ENCODE measurements around the gene ADGRB2.
A peak's percentile ranks its signal among the peaks of the same experiment; 100 is the strongest.

ADGRB2 gene

GRCh38 chr1:31772669-31773248 lies 8.6 kb upstream of the ADGRB2 start:
- POLR2A ChIA-PET, result interaction anchor here (0.7 kb wide), 1 partner anchor 12 kb away, joined by 3 read pairs; no protein-coding TSS in a partner anchor
- H3K4me1 ChIP-seq (ENCODE audit: control extremely low read depth in 1 of 4, control insufficient read depth in 4 of 4, insufficient read depth in 4 of 4, low read length in 3 of 4), result peaks cover 1 to 24% (median 18%) of the 10 kb centered on the region in 4 experiments
- WGBS (ENCODE audit: insufficient coverage), result 10% methylated on average over 36 of the region's 49 CpGs
- peak overlapping the region in 6 of 7 experiments; percentile 27 to 72 (median 62) for H3K4me3 ChIP-seq (ENCODE audit: control insufficient read depth in 1 of 7, extremely low read depth in 1 of 7, insufficient read depth in 4 of 7, low read depth in 2 of 7, low read length in 6 of 7)
- H3K27me3 ChIP-seq (replicated peaks in 2 of 5; ENCODE audit: control insufficient read depth in 4 of 5, insufficient read depth in 5 of 5, low read length in 4 of 5), result peaks cover 0 to 52% (median 46%) of the 10 kb centered on the region in 5 experiments
- CTCF ChIA-PET, result no interaction called here
- H3K36me3 ChIP-seq (ENCODE audit: control insufficient read depth in 4 of 4, insufficient read depth in 4 of 4, low read length in 3 of 4), result no peaks in the 10 kb centered on the region
- no peak overlapping the region for H3K27ac ChIP-seq (ENCODE audit: insufficient read depth in 1 of 2, low read depth in 1 of 2, low read length in 2 of 2, poor library complexity in 1 of 2, severe bottlenecking in 2 of 2)
- no peaks in the 10 kb centered on the region for H3K9me3 ChIP-seq (ENCODE audit: control extremely low read depth in 1 of 5, control insufficient read depth in 4 of 5, insufficient read depth in 2 of 5, low read depth in 1 of 5, low read length in 4 of 5)
- no peak for DNase-seq

- CTCF ChIA-PET, result no interaction called here
These were observed 7.9 kb upstream of the ADGRB2 start for GRCh38 chr1:31771891-31772668.

GRCh38 chr1:31769720-31770390 lies 5.7 kb upstream of the ADGRB2 start:
- no peak for DNase-seq
- no peak overlapping the region for H3K27ac ChIP-seq (ENCODE audit: insufficient read depth in 1 of 2, low read depth in 1 of 2, low read length in 2 of 2, poor library complexity in 1 of 2, severe bottlenecking in 2 of 2)
- ChIA-PET POLR2A (no interaction called here), CTCF (interaction anchor here (1.4 to 3.4 kb wide), 2 partner anchors 10 to 20 kb away, joined by 5 to 19 read pairs; no protein-coding TSS in a partner anchor)
- H3K9me3 ChIP-seq (ENCODE audit: control extremely low read depth in 1 of 5, control insufficient read depth in 4 of 5, insufficient read depth in 2 of 5, low read depth in 1 of 5, low read length in 4 of 5), result no peaks in the 10 kb centered on the region
- H3K4me3 ChIP-seq (ENCODE audit: control insufficient read depth in 1 of 7, extremely low read depth in 1 of 7, insufficient read depth in 4 of 7, low read depth in 2 of 7, low read length in 6 of 7), result no peak overlapping the region
- H3K27me3 ChIP-seq (replicated peaks in 2 of 5; ENCODE audit: control insufficient read depth in 4 of 5, insufficient read depth in 5 of 5, low read length in 4 of 5), result peaks cover 0 to 49% (median 41%) of the 10 kb centered on the region in 5 experiments
- H3K36me3 ChIP-seq (ENCODE audit: control insufficient read depth in 4 of 4, insufficient read depth in 4 of 4, low read length in 3 of 4), result no peaks in the 10 kb centered on the region
- WGBS (ENCODE audit: insufficient coverage), result 88% methylated on average over 11 of the region's 12 CpGs
- H3K4me1 ChIP-seq (ENCODE audit: control extremely low read depth in 1 of 4, control insufficient read depth in 4 of 4, insufficient read depth in 4 of 4, low read length in 3 of 4), result peaks cover 1 to 28% (median 19%) of the 10 kb centered on the region in 4 experiments

More at GRCh38 chr1:31771891-31772668, 7.9 kb upstream of the ADGRB2 start:
- Histone ChIP-seq H3K27me3 (replicated peaks in 2 of 5; ENCODE audit: control insufficient read depth in 4 of 5, insufficient read depth in 5 of 5, low read length in 4 of 5) (peaks cover 0 to 52% (median 45%) of the 10 kb centered on the region in 5 experiments), H3K36me3 (ENCODE audit: control insufficient read depth in 4 of 4, insufficient read depth in 4 of 4, low read length in 3 of 4) (no peaks in the 10 kb centered on the region), H3K4me1 (ENCODE audit: control extremely low read depth in 1 of 4, control insufficient read depth in 4 of 4, insufficient read depth in 4 of 4, low read length in 3 of 4) (peaks cover 1 to 24% (median 18%) of the 10 kb centered on the region in 4 experiments), H3K4me3 (ENCODE audit: control insufficient read depth in 1 of 7, extremely low read depth in 1 of 7, insufficient read depth in 4 of 7, low read depth in 2 of 7, low read length in 6 of 7) (peak overlapping the region in 6 of 7 experiments; percentile 27 to 72 (median 62)), H3K9me3 (ENCODE audit: control extremely low read depth in 1 of 5, control insufficient read depth in 4 of 5, insufficient read depth in 2 of 5, low read depth in 1 of 5, low read length in 4 of 5) (no peaks in the 10 kb centered on the region), H3K27ac (ENCODE audit: insufficient read depth in 1 of 2, low read depth in 1 of 2, low read length in 2 of 2, poor library complexity in 1 of 2, severe bottlenecking in 2 of 2) (no peak overlapping the region)
- DNase-seq, result peak in 2 of 3 donors; percentile 48 to 67
- WGBS (ENCODE audit: insufficient coverage), result 2% methylated on average over 63 of the region's 68 CpGs
- POLR2A ChIA-PET, result interaction anchor here (0.7 kb wide), 1 partner anchor 12 kb away, joined by 3 read pairs; no protein-coding TSS in a partner anchor

GRCh38 chr1:31768939-31769704 lies 5.0 kb upstream of the ADGRB2 start:
- Histone ChIP-seq H3K9me3 (ENCODE audit: control extremely low read depth in 1 of 5, control insufficient read depth in 4 of 5, insufficient read depth in 2 of 5, low read depth in 1 of 5, low read length in 4 of 5) (no peaks in the 10 kb centered on the region), H3K4me1 (ENCODE audit: control extremely low read depth in 1 of 4, control insufficient read depth in 4 of 4, insufficient read depth in 4 of 4, low read length in 3 of 4) (peaks cover 1 to 33% (median 24%) of the 10 kb centered on the region in 4 experiments), H3K27ac (ENCODE audit: insufficient read depth in 1 of 2, low read depth in 1 of 2, low read length in 2 of 2, poor library complexity in 1 of 2, severe bottlenecking in 2 of 2) (no peak overlapping the region), H3K36me3 (ENCODE audit: control insufficient read depth in 4 of 4, insufficient read depth in 4 of 4, low read length in 3 of 4) (no peaks in the 10 kb centered on the region), H3K27me3 (replicated peaks in 2 of 5; ENCODE audit: control insufficient read depth in 4 of 5, insufficient read depth in 5 of 5, low read length in 4 of 5) (peaks cover 0 to 47% (median 39%) of the 10 kb centered on the region in 5 experiments), H3K4me3 (ENCODE audit: control insufficient read depth in 1 of 7, extremely low read depth in 1 of 7, insufficient read depth in 4 of 7, low read depth in 2 of 7, low read length in 6 of 7) (no peak overlapping the region)
- WGBS (ENCODE audit: insufficient coverage), result 56% methylated on average over 3 of the region's 5 CpGs
- ChIA-PET CTCF (interaction anchor here (1.4 to 3.4 kb wide), 2 partner anchors 9 to 21 kb away, joined by 5 to 19 read pairs; no protein-coding TSS in a partner anchor), POLR2A (no interaction called here)
- peak in 2 of 3 donors; percentile 44 to 56 for DNase-seq

- WGBS (ENCODE audit: insufficient coverage), result 88% methylated on average over 2 of the region's 2 CpGs
- POLR2A ChIA-PET, result no interaction called here
These were observed 4.3 kb upstream of the ADGRB2 start for GRCh38 chr1:31768407-31768907.

GRCh38 chr1:31767225-31767624 lies 3.1 kb upstream of the ADGRB2 start:
- DNase-seq, result no peak
- H3K4me1 ChIP-seq (ENCODE audit: control extremely low read depth in 1 of 4, control insufficient read depth in 4 of 4, insufficient read depth in 4 of 4, low read length in 3 of 4), result peaks cover 0 to 37% (median 28%) of the 10 kb centered on the region in 4 experiments
- WGBS (ENCODE audit: insufficient coverage), result 99% methylated on average over 7 of the region's 7 CpGs
- no peak overlapping the region for H3K27ac ChIP-seq (ENCODE audit: insufficient read depth in 1 of 2, low read depth in 1 of 2, low read length in 2 of 2, poor library complexity in 1 of 2, severe bottlenecking in 2 of 2)
- H3K9me3 ChIP-seq (ENCODE audit: control extremely low read depth in 1 of 5, control insufficient read depth in 4 of 5, insufficient read depth in 2 of 5, low read depth in 1 of 5, low read length in 4 of 5), result no peaks in the 10 kb centered on the region
- H3K36me3 ChIP-seq (ENCODE audit: control insufficient read depth in 4 of 4, insufficient read depth in 4 of 4, low read length in 3 of 4), result no peaks in the 10 kb centered on the region
- POLR2A ChIA-PET, result no interaction called here
- peaks cover 0 to 37% (median 31%) of the 10 kb centered on the region in 5 experiments for H3K27me3 ChIP-seq (replicated peaks in 2 of 5; ENCODE audit: control insufficient read depth in 4 of 5, insufficient read depth in 5 of 5, low read length in 4 of 5)
- no peak overlapping the region for H3K4me3 ChIP-seq (ENCODE audit: control insufficient read depth in 1 of 7, extremely low read depth in 1 of 7, insufficient read depth in 4 of 7, low read depth in 2 of 7, low read length in 6 of 7)
- CTCF ChIA-PET, result interaction anchor here (0.7 to 5.5 kb wide), 4 partner anchors 9 to 198 kb away, joined by 3 to 50 read pairs (median 10); no protein-coding TSS in a partner anchor

More at GRCh38 chr1:31768407-31768907, 4.3 kb upstream of the ADGRB2 start:
- Histone ChIP-seq H3K9me3 (ENCODE audit: control extremely low read depth in 1 of 5, control insufficient read depth in 4 of 5, insufficient read depth in 2 of 5, low read depth in 1 of 5, low read length in 4 of 5) (no peaks in the 10 kb centered on the region), H3K4me1 (ENCODE audit: control extremely low read depth in 1 of 4, control insufficient read depth in 4 of 4, insufficient read depth in 4 of 4, low read length in 3 of 4) (peaks cover 1 to 37% (median 27%) of the 10 kb centered on the region in 4 experiments), H3K4me3 (ENCODE audit: control insufficient read depth in 1 of 7, extremely low read depth in 1 of 7, insufficient read depth in 4 of 7, low read depth in 2 of 7, low read length in 6 of 7) (no peak overlapping the region), H3K36me3 (ENCODE audit: control insufficient read depth in 4 of 4, insufficient read depth in 4 of 4, low read length in 3 of 4) (no peaks in the 10 kb centered on the region), H3K27me3 (replicated peaks in 2 of 5; ENCODE audit: control insufficient read depth in 4 of 5, insufficient read depth in 5 of 5, low read length in 4 of 5) (peaks cover 0 to 41% (median 36%) of the 10 kb centered on the region in 5 experiments), H3K27ac (ENCODE audit: insufficient read depth in 1 of 2, low read depth in 1 of 2, low read length in 2 of 2, poor library complexity in 1 of 2, severe bottlenecking in 2 of 2) (no peak overlapping the region)
- CTCF ChIA-PET, result interaction anchor here (1.4 to 3.4 kb wide), 2 partner anchors 8 to 22 kb away, joined by 5 to 19 read pairs; no protein-coding TSS in a partner anchor
- no peak for DNase-seq
